Activated CD4-positive, CD25-positive, alpha-beta regulatory T cell treated with anti-CD3 and anti-CD28 coated beads, Interleukin-2, amount 50 U/mL, for 16 hours (primary cell): ENCODE measurements around the gene PIGV.
A peak's percentile ranks its signal among the peaks of the same experiment; 100 is the strongest.
"Not testable (repeated sequence)": the region's sequence is repeated elsewhere in the genome, so short reads cannot be mapped to it uniquely, and the experiment has no call there.

Experiments used
- DNase-seq: peaks from one replicate; pipeline ENCODE4 v3.0.0-alpha.2; 2020; ENCODE audit warnings: low read depth, low spot score

The PIGV gene

GRCh38 chr1:26832249-26832960, 44.7 kb downstream of the PIGV start:
- no peak for DNase-seq

DNA sequence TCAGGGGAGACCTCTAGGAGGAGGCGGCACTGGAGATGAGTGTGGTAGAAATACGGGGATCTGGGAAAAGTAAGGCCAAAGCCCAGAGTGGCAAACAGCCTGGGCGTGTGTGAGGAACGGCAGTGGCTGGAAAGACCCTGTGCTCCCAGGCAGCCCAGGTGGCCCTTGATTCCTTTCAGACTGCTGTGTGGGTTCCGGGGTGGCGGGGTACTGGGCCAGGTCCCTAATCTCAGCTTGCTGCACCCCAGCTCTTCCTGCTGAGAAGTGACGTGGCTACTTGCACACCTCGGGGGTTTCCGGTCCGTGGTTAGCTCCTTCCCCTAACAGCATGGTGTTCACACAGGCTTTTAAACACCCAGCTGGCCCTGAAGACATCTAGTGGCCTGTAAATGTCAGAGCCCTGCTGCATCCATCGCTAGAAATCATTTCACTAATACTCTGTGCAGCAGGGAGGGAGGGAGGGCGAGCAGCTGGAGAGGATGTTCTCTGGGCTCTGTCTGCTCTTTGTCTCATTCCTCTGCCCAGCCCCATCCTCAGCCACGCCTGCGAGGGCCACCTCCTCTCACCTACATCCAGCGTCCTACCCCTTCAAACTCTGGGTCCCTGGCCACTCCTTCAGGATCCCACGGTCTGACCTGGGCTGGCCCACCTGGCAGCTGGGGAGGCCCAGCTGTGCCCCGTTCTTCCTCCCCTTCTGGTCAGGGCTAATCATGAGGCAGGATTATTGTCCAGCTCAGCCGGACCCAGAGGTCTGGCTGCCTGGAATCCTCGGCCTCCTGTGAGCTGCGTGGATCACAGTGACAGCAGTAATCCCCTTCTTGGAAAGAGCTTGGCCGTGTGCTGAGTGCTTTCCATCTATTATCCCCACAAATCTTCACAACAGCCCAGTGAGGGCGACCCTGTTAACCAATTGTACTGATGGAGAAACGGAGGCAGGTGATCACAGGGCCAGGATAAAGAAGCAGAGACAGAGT, 46.0 kb downstream of the PIGV start:
- peak; percentile 82 for DNase-seq

GRCh38 chr1:26837665-26838064, 49.9 kb downstream of the PIGV start:
- DNase-seq = not testable (repeated sequence)

DNA sequence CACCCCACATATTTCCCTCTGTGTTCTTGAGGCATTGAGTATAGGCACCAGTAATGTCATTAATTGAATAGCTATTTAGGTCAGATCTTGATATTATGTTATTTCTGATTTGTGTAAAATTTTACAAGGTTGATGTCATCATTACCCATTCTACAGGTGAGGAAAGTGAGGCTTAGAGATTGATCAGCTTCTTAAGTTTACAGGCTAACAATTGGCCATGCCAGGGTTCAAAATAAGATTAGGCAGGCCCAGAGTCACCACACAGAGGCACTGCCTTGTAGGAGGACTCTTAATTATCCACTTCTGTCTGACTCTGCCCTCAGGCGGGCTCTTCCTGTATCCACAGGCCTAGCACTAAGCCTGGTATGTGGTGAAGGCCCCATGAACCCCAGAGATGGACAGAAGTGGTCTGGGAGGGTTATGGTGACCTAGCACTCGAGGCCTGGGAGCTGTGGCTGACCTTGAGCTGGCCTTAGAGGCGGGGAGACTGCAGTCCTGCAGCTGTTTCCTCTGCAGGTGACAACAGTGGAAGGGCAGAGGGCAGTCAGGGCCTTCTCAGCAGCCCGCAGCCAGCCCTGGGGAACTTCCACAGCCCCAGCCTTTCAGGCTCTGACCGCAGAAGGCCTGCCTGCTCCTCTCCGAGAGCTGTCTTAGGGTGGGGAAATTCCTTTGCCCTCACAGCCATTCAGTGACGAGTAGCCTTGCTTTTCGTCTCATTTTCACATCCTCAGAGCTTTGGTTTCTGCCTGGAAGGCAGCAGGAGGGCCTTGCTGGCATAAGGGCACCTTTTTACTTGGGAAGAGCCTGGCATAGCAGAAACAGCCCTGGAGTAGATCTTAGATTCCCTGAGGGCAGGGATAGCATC, 51.0 kb downstream of the PIGV start:
- DNase-seq = peak; percentile 41

- DNase-seq = no peak
Measured at GRCh38 chr1:26839339-26839722, 51.6 kb downstream of the PIGV start.

DNA sequence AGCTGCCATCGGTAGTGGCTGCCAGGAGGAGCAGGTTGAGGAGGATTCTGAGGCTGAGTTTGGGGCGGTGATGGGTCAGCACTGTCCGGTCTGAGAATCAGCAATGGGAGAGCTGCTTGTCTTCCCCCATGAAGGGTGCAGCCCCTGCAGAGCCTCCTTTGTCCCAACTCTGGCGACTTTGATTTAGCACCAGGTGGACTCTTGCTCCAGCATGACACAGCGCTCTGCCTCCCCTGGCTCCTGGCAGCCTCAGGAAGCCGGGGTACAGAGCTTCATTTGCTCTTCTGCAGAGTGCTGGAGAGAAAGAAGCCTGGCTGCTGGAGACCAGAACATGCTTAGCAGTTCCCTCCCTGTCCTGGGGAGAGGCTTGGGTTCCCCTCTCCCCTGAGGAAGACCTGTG, 52.0 kb downstream of the PIGV start:
- DNase-seq = no peak

DNA sequence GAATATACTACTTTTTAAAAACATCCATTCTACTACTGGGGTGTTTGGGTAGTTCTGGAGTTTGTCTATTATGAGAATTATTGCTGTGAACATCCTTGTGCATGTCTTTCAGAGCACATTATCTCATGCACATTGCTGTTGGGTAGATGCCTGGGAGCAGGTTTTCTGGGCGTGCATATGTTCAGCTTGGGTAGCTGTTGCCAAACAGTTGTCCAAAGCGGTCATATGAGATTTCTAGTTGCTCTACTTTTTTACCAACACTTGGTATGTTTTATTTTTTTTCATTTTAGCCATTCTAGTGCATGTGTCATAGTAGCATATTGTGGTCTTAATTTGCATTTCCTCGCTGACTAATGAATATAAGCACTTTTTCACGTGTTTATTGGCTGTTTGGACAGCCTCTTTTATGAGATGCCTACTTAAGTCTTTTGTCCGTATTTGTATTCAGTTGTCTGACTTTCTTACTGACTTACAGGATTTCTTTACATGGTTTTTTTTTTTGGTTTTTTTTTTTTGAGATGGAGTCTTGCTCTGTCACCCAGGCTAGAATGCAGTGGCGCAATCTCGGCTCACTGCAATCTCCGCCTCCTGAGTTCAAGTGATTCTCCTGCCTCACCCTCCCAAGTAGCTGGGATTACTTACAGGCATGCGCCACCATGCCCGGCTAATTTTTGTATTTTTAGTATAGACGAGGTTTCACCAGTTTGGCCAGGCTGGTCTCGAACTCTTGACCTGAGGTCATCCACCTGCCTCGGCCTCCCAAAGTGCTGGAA, 56.9 kb downstream of the PIGV start:
- DNase-seq = no peak

DNA sequence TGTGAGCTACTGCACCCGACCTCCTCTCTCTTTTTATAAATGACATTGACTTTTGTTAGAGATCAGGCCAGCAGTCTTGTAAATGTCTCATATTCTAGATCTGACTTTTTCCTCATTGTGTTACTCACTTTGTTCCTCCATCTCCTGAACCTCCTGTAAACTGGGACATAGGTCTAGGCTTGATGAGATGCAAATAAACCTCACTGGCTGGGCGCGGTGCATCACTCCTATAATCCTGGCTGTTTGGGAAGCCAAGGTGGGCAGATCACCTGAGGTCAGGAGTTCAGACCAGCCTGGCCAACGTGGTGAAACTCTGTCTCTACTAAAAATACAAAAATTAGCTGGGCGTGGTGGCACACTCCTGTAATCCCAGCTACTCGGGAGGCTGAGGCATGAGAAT, 60.1 kb downstream of the PIGV start:
- not testable (repeated sequence) for DNase-seq
